ENCODE data around the gene CHD9. TPM values are rescaled to one million over a fixed set of nuclear protein-coding genes. Genes with fewer than 3 reads are reported as not detected.

CHD9 gene
- total and polyA plus RNA-seq, 9 of the 15 experiments (the other 6 are each of a cell fraction or from before 2014, with no cell fraction given) = 29.0 to 69.3 (median 40.6) TPM

- TF ChIP-seq, protein P1, sequence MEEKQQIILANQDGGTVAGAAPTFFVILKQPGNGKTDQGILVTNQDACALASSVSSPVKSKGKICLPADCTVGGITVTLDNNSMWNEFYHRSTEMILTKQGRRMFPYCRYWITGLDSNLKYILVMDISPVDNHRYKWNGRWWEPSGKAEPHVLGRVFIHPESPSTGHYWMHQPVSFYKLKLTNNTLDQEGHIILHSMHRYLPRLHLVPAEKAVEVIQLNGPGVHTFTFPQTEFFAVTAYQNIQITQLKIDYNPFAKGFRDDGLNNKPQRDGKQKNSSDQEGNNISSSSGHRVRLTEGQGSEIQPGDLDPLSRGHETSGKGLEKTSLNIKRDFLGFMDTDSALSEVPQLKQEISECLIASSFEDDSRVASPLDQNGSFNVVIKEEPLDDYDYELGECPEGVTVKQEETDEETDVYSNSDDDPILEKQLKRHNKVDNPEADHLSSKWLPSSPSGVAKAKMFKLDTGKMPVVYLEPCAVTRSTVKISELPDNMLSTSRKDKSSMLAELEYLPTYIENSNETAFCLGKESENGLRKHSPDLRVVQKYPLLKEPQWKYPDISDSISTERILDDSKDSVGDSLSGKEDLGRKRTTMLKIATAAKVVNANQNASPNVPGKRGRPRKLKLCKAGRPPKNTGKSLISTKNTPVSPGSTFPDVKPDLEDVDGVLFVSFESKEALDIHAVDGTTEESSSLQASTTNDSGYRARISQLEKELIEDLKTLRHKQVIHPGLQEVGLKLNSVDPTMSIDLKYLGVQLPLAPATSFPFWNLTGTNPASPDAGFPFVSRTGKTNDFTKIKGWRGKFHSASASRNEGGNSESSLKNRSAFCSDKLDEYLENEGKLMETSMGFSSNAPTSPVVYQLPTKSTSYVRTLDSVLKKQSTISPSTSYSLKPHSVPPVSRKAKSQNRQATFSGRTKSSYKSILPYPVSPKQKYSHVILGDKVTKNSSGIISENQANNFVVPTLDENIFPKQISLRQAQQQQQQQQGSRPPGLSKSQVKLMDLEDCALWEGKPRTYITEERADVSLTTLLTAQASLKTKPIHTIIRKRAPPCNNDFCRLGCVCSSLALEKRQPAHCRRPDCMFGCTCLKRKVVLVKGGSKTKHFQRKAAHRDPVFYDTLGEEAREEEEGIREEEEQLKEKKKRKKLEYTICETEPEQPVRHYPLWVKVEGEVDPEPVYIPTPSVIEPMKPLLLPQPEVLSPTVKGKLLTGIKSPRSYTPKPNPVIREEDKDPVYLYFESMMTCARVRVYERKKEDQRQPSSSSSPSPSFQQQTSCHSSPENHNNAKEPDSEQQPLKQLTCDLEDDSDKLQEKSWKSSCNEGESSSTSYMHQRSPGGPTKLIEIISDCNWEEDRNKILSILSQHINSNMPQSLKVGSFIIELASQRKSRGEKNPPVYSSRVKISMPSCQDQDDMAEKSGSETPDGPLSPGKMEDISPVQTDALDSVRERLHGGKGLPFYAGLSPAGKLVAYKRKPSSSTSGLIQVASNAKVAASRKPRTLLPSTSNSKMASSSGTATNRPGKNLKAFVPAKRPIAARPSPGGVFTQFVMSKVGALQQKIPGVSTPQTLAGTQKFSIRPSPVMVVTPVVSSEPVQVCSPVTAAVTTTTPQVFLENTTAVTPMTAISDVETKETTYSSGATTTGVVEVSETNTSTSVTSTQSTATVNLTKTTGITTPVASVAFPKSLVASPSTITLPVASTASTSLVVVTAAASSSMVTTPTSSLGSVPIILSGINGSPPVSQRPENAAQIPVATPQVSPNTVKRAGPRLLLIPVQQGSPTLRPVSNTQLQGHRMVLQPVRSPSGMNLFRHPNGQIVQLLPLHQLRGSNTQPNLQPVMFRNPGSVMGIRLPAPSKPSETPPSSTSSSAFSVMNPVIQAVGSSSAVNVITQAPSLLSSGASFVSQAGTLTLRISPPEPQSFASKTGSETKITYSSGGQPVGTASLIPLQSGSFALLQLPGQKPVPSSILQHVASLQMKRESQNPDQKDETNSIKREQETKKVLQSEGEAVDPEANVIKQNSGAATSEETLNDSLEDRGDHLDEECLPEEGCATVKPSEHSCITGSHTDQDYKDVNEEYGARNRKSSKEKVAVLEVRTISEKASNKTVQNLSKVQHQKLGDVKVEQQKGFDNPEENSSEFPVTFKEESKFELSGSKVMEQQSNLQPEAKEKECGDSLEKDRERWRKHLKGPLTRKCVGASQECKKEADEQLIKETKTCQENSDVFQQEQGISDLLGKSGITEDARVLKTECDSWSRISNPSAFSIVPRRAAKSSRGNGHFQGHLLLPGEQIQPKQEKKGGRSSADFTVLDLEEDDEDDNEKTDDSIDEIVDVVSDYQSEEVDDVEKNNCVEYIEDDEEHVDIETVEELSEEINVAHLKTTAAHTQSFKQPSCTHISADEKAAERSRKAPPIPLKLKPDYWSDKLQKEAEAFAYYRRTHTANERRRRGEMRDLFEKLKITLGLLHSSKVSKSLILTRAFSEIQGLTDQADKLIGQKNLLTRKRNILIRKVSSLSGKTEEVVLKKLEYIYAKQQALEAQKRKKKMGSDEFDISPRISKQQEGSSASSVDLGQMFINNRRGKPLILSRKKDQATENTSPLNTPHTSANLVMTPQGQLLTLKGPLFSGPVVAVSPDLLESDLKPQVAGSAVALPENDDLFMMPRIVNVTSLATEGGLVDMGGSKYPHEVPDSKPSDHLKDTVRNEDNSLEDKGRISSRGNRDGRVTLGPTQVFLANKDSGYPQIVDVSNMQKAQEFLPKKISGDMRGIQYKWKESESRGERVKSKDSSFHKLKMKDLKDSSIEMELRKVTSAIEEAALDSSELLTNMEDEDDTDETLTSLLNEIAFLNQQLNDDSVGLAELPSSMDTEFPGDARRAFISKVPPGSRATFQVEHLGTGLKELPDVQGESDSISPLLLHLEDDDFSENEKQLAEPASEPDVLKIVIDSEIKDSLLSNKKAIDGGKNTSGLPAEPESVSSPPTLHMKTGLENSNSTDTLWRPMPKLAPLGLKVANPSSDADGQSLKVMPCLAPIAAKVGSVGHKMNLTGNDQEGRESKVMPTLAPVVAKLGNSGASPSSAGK (IDR thresholded peaks at IDR 0.05) = peak; percentile 82
- TF ChIP-seq ZKSCAN1 (IDR thresholded peaks at IDR 0.05; ENCODE audit: low read depth, low read length) (peak; percentile 87), ZHX1 (conservative IDR thresholded peaks at IDR 0.05; ENCODE audit: low read length) (no peak), E2F6 (IDR thresholded peaks at IDR 0.05; ENCODE audit: borderline replicate concordance in 1 of 2, extremely low read depth in 1 of 2, insufficient read depth in 1 of 2, insufficient read length in 1 of 2, low read depth in 1 of 2, low read length in 1 of 2, poor library complexity in 1 of 2, severe bottlenecking in 1 of 2) (peak in 1 of 2 experiments; percentile 70), PRPF4 (IDR thresholded peaks at IDR 0.05; ENCODE audit: insufficient read depth, low read depth, low read length, poor library complexity, severe bottlenecking) (no peak)
- TF ChIP-seq, protein P2, sequence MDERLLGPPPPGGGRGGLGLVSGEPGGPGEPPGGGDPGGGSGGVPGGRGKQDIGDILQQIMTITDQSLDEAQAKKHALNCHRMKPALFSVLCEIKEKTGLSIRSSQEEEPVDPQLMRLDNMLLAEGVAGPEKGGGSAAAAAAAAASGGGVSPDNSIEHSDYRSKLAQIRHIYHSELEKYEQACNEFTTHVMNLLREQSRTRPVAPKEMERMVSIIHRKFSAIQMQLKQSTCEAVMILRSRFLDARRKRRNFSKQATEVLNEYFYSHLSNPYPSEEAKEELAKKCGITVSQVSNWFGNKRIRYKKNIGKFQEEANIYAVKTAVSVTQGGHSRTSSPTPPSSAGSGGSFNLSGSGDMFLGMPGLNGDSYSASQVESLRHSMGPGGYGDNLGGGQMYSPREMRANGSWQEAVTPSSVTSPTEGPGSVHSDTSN (CRISPR knock-in tag; IDR thresholded peaks at IDR 0.05; ENCODE audit: low read depth) = no peak
- TF ChIP-seq, protein P2 (tag; conservative IDR thresholded peaks at IDR 0.05; ENCODE audit: low read depth) = no peak
Measured at GRCh38 chr16:53053967-53054669, 673 bp upstream of the CHD9 start (continued).
